ENCODE measurements around the gene TP53I13. TPM values are rescaled to one million over a fixed set of nuclear protein-coding genes. Genes with fewer than 3 reads are reported as not detected.

Gene TP53I13
- total RNA-seq = 29.0 and 40.4 TPM in 2 replicates

DNA sequence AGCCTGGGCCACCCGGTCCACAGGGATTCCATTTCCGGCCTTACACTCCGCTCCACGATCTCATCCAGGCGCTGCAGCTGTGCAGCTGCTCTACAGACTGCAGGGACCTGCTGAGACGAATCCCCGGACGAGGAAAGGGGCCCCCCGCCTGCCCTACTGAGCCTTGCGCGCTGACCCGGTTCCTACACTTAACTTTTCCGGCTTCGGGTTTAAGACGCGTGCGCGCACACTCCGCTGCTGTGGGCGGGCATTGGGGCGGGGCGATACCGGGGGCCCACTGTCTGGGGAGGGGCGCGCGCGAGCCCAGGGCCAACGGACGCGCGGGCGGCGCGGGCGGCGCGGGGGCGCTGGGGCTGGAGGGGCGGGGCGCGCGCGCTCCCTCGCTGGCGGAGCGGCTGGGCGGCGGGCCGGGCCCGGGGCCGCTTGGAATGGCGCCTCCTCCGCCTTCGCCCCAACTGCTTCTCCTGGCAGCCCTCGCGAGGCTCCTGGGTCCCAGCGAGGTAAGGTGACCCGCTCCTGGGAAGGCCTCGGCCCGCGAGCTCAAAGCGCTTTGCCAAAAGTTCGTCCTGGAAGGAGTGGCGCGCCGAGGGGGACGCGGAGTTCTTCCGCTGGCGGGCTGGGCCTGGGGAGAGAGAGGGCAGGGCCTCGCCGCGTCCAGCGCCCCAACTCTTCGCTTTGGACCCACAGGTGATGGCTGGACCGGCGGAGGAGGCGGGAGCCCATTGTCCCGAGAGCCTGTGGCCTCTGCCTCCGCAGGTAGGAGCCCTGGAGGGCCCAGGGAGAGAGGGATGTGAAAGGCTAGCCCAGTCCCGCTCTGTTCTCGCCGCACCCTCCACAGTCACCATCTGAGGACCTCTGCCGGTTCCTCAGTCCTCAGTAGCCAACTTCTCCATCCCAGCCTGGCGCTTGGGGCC lies at the start of gene TP53I13:
TSS of gene TP53I13 (plus strand) at position 371 of the 914 bp plus-strand sequence. CDS start at position 429, 58 bp downstream.

DNA sequence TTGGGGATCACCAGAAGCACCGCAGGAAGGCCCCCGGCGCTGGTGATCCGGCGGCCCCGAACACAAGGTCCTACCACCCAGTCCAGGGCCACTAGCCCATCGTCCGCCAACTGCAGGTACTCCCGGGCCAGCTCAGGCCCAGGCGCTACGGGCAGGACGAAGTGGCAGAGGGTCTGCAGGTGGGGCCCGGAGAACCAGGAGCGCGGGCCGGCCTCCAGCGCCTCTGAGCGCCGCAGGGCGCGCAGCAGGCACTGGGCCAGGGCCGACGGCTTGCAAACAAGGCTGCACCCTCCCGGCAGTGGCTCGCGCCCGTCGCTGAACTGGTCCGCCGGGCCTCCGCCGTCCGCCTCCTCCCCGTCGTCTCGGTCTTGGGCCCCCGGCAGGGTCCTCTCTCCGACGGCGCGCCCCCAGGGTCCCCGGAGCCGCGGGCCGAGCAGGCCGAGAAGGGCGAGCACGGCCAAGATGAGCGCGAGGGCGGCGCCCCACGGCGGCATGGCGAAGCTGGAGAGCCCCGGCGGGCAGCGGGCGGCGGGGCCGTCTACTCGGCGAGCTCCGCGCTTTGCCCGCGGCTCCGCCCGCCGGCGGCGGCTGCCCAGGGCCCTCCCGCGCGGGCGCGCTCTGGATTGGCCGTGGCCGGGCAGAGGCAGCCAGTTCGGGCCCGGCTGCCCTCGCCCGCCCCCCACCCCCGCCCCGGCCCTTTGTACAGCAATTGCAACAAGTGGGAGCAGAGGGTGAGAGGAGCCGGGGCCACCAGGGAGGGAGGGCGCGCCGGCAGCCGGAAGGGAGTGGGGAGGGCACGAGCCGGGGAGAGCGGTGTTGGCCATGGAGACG lies 1.8 kb upstream of the TP53I13 start, which contains the start of gene ABHD15:
TSS of gene ABHD15 (minus strand) at position 565 of the 831 bp plus-strand sequence. CDS start at position 494, 71 bp downstream.

DNA sequence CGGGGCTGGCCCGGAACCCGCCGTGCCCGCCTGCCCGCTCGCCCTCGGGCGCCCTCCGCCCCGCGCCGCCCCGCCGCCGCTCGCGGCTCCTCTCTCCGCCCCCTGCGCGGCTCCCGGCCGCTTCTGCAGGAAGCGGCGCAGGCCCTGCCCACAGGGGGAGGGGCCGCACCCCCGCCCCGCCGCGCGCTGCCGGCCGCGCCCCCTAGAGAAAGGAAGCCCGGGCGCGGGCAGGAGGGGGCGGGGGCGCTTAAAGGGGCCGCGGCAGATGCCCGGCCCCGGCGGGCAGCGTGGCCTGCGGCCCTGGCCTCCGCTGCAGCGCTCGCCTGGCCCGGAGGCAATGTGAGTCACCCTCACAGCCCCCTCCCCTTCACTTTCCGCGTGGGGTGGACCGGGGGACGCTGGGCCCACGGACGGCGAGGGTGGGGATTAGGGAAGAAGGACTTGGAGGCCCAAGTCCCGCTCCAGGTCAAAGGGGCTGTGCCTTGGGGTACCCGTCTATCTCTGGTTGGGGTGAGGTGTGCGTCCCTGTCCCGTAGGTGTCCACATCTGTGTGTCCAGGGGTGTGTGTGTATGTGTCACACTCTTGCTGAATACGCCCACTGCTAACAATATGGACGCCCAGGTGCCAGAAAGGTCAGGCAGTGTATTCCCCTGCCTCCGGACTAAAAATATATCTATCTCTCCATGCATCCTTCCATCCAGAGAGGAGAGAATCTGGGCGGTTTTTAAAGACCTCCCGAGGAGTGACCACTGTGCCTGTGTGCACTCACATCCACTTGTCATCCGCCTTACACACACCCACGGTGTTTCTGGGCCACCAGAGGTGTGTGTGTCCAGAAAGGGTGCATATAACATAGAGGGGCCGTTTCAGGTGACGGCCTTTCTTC lies 21.3 kb downstream of the TP53I13 start, which contains the start of gene GIT1:
TSS of gene GIT1 (minus strand) at position 125 of the 887 bp plus-strand sequence. CDS start 270 bp downstream, outside the sequence.

GRCh38 chr17:29592850-29593551 lies 24.5 kb downstream of the TP53I13 start, which contains the start of gene ANKRD13B:
TSS of gene ANKRD13B (plus strand) at chr17:29593132. CDS start at chr17:29593622, 490 bp downstream.

Other genes with a start within 250 kb of the TP53I13 start
- 25.3 and 31.9 TPM in 2 replicates for gene TAOK1, start 178.3 kb upstream of the TP53I13 start, total RNA-seq
- 7.1 and 7.7 TPM in 2 replicates for gene ABHD15, start 1.7 kb upstream of the TP53I13 start, total RNA-seq
- gene GIT1, start 20.9 kb downstream of the TP53I13 start, total RNA-seq = 31.0 and 43.2 TPM in 2 replicates
- 8.6 and 17.5 TPM in 2 replicates for gene ANKRD13B, start 24.4 kb downstream of the TP53I13 start, total RNA-seq
- 1.3 and 1.9 TPM in 2 replicates for gene CORO6, start 54.2 kb downstream of the TP53I13 start, total RNA-seq